NCI-H446 treated with DMSO at 0.1 percent for 48 hours (cell line): ENCODE measurements around the gene PATZ1.
"Not testable (repeated sequence)": the region's sequence is repeated elsewhere in the genome, so short reads cannot be mapped to it uniquely, and the experiment has no call there.

Experiments
- DNase-seq: peaks from one replicate; lab custom pipeline; 2025; lab: John Stamatoyannopoulos, UW

PATZ1 gene

GRCh38 chr22:31343235-31344191 is 2.6 kb downstream of the PATZ1 start:
- no peak for DNase-seq

GRCh38 chr22:31342389-31343140 is 3.6 kb downstream of the PATZ1 start:
- DNase-seq: no peak

DNA sequence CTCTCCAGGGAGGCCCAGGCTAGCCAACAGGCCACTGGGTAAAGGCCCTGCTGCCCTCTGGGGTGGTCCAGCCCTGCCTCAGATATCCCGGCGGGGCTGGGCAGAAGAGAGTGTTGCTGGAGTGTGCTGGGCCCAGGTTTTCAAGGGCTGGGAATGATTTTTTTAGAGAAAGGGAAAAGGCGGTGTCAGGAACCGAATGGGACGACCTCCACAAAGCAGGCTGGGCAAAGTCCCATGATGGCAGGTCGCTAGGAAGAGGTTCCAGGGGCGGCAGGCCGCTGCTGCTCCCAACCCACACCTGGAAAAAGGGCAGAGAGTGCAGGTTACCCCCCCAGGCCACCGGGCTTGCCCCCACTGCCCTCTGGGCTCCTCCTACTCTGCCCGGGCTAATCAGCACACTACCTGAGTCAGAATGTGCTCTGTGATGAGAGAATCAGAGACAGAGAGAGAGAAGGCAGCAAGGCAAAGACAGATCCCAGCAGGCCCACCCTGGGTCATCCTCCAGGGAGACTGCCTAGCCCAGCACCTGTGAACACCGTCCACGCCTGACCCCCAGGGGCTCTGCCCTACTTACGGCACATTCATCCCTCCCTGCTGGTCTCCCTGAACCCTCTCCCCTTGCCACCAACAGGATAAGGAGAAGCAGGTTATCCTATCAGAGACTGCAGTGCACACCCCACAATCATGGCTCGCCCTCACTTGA is 4.6 kb downstream of the PATZ1 start:
- DNase-seq: no peak

DNA sequence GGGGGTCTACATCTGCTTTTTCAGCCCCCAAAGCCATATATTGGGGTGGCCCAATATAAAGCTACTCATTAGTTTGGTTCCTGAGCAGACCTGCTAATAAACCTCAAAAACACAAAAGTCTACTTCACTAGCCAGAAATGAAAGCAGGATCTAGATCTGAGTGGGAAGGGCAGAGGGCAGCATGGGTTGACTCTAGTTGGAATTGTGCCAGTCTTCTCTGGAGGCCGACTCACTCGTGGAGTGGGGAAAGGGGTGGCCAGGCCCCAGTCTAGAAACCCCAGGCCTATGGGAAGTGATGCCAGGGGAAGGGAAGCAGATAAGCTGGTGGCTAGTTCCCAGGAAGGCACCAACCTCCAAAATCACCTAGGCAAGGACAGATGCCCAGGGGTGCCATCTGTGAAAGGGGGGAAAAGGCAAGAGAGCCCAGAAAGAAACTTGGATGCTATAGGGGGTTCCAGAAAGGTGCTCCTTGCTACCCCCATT is 5.3 kb downstream of the PATZ1 start:
- no peak for DNase-seq

DNA sequence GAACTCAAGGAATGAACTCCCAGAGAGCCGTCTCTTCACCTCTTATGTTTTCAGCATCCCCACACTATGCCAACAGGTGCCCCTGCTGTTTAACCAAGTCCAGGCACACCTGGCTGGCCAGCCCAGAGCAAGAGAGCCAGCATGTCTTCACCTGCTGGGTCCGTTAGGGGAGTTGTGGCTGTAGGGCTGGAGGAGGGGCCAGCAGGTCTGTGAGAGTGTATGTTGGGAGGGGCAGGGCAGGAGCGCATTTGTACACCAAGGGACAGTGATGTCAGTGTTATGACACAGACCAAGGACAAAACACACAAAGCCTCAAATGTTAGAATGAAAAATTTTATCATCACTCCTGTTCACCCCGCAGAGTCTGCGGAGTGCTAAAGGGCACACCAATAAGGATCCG is 5.8 kb downstream of the PATZ1 start:
- DNase-seq: no peak

GRCh38 chr22:31339148-31339832 is 6.9 kb downstream of the PATZ1 start:
- no peak for DNase-seq

DNA sequence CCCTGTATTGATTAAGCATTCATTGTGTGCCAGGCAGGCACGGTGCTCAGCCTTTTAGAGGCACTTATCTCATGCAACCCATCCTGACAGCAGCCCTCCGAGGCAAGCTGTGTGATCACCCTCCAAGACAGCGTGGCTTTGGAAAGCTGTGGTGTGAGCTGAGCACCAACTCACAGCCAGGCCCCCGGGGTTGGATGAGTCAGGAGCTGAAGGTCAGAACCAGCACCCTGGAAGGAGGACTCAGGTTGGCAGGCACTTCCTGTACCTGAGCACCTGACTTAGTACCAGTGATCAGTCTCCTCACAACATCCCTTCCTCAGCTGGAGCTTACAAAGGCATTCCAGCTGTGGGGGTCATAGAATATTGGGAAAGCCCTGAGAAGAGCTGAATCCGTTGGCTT is 9.0 kb downstream of the PATZ1 start:
- no peak for DNase-seq

DNA sequence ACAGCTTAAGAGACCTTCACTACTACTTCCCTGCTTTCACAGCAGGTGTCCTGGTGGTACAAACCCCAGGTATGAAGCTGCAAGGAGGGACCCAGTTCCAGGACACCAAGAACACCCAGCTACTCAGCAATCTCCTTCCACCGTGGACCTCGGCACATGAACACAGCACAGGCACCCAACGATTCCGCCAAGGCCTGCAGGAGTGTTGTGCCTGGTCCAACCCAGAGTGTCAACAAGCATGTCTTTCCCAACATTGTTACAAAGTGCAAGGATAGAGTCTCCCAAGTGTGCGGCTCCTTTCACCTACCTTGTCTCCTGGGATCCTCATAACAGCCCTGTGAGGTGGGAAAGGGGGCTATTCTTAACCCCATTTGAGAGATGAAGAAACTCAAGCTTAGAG is 11.8 kb downstream of the PATZ1 start:
- no peak for DNase-seq

DNA sequence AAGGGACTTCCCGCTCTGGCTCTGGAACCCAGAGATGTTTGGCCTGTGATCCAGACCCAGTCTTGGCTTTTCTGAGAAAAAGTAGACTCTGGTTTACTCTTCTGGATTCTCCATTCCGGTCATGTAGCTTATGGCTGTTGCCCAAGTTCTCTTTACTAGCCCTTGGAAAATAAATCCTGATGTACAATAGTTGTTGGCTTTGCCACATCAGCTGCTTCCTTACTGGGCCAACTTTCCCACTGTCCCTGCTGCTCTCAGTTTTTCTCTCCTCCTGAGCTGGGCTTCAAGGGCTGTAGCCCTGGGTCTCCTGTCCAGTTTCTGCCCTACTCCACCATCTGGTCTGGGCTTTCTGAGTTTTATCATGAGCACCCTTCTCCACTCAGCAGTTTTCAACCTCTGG is 12.5 kb downstream of the PATZ1 start:
- no peak for DNase-seq

DNA sequence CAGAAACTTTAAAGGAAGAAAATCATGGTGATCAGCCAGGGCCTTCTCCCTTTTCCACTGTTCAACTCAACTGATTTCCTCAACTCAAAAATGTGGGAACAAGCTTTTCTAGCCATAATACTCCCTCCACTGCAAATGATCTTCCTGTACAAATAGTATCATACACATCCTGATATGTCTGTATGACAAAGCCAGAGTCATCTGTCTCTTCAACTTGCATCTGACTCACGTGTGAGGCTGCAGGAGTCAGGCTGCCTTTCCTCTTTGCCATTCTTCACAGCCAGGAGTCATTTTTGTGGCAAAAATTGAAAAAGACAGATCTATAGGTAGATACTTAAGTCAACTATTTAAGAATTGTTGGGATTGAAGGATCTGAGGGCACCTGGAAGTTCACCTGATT is 13.3 kb downstream of the PATZ1 start:
- no peak for DNase-seq

DNA sequence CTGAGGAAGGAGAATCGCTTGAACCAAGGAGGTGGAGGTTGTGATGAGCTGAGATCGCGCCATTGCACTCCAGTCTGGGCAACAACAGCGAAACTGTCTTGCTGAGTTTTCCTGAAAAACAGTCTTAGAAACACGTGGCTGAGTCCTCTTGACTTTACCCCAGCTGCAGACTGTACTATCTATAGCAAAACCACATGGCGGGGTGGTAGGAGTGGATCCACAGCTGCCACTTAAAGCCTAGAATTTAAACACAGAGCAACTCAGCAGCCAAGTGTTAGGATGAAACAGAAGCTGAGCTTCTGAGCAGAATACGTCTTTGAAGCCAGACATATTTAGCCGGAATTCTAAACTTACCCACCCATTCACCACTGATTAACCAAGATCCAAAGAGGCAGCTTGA is 14.1 kb downstream of the PATZ1 start:
- no peak for DNase-seq

DNA sequence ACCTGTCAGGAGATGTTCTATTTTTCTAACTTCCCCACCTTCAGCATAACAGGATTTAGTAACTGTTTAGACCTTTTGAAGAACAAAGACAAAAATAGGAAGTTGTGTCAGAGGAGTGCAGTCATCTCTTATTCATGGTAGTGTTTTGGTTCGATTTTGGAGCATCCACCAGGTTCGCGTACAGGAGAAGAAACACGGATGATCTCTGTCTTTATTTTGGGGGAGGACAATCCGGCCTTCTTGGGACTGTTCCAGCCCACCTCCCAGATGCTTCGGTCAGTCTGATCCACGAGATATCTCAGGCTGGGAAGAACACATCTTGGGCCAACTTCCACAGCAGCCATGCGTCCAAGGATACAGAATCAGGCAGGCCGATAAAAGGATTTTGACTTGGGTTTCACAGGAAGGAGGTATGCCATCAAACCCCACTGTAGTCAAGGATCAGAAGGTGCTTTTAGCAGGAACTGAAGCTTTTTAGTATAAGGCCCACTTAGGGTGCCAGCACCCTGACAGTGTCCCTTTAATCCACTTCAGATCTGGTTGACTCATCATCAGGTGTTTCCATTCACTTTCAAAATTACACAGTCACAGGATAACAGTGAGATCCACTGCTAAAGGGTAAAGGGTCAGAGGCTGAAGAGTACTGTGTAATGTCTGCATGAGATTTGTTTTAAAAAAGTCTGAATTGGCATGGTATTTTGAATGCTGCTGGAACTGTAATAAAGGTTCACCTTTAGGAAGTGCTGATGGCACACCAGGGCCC is 16.5 kb downstream of the PATZ1 start:
- DNase-seq: no peak

DNA sequence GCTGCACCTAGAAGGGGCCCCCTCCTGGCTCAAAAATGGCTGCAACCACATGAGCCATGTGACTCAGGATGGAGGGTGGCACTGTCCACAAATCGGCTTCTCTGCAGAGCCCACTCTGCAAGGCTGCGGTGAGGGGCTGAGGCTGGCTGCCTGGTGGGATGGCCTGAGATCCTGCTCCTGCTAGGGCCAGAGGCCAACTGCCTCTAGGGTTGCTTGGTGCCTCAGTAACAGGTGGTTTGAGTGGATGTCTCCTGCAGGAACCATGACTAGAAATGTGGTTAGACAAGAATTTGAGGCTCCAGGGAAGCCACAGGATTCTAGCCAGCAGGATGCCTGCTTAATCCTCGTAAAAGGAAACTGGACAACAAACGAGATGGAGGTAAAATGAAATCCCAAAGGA is 17.1 kb downstream of the PATZ1 start:
- no peak for DNase-seq

DNA sequence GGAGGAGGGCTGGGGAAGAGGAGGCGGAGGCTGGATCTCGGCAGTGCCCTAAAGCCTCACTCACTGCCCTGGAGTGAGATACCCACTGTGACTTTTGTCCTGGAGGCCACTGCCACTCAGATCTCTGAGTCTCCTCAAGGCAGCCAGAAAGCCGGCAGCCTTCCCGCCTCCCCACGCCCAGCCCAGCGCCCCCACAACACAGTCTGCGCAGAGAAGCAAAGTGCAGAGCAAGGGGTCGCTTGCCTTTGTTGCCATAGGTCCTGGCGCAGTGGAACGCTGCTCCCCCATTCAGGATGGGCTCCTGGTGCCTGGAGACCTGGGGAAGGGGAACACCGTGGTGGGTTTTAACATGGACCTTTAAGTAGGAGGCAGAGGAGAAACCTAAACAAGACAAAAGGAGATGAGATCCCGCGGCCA is 17.6 kb downstream of the PATZ1 start:
- DNase-seq: no peak

DNA sequence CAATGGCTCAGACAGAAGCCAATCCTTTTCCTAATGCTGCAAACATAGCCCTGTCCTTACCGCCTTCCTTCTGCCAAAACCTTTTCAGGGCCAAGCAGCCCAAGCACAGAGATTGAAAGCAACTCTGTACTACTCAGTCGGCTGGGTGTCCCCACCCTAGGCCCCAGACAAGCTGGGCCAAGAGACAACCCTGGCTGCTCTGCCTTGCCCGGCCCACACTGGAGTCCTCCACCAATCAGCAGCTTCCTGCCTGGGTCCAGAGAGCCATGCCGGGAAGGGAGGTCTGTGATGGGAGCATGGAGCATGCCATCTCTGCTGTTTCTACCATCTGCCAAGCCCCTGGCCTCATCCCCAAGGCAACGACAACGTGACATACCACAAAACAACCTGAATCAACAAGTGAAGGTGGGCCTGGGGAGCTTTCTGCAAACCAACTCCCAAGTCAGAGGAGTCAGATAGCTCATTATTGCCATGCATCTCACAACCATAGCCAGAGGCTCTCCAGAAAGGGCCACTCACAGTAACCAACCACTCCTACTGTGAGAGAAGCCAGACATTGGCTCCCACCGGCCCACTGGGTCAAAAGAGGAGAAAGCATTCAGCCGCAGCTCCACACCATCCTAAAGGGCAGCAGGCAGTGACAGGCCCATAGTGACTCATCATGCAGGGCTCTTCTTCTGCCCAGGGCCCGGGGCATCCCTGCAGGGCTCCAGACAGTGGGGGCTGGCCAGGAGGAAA is 18.2 kb downstream of the PATZ1 start:
- DNase-seq: no peak

DNA sequence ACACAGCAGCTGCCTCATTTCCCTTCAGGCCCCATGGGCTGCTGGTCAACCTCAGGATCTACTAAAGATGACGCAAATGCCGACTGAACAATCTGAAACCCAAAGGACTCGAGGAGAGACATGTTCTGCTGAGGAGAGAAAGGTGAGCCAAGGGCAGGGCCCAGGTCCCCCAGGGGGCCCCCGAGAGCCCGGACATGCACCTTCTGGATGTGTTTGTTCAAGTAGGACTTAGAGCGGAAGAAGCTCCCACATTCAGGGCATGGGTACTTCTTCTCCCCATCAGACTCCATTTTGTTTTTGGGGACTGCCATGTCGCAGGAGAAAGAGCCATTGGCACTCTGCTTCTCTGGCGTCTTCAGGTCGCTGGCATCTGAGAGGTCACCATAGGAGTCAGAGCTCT is 19.3 kb downstream of the PATZ1 start:
- DNase-seq: no peak

- no peak for DNase-seq
Measured at GRCh38 chr22:31323578-31324550, 22.3 kb downstream of the PATZ1 start.

GRCh38 chr22:31321421-31321820 is 24.7 kb downstream of the PATZ1 start:
- no peak for DNase-seq

GRCh38 chr22:31314220-31314619 is 31.9 kb downstream of the PATZ1 start:
- not testable (repeated sequence) for DNase-seq
